HG03442 (cell line): ENCODE measurements around the gene COMMD6.
"Not testable (repeated sequence)": the region's sequence is repeated elsewhere in the genome, so short reads cannot be mapped to it uniquely, and the experiment has no call there.

Source experiments
- ATAC-seq: cut with Tn5 transposase; IDR thresholded peaks from one replicate; pipeline ENCODE4 v1.9.1; 2021; ENCODE audit warnings: mild to moderate bottlenecking, moderate library complexity; ENCODE audit not compliant: unreplicated experiment

Gene COMMD6

DNA sequence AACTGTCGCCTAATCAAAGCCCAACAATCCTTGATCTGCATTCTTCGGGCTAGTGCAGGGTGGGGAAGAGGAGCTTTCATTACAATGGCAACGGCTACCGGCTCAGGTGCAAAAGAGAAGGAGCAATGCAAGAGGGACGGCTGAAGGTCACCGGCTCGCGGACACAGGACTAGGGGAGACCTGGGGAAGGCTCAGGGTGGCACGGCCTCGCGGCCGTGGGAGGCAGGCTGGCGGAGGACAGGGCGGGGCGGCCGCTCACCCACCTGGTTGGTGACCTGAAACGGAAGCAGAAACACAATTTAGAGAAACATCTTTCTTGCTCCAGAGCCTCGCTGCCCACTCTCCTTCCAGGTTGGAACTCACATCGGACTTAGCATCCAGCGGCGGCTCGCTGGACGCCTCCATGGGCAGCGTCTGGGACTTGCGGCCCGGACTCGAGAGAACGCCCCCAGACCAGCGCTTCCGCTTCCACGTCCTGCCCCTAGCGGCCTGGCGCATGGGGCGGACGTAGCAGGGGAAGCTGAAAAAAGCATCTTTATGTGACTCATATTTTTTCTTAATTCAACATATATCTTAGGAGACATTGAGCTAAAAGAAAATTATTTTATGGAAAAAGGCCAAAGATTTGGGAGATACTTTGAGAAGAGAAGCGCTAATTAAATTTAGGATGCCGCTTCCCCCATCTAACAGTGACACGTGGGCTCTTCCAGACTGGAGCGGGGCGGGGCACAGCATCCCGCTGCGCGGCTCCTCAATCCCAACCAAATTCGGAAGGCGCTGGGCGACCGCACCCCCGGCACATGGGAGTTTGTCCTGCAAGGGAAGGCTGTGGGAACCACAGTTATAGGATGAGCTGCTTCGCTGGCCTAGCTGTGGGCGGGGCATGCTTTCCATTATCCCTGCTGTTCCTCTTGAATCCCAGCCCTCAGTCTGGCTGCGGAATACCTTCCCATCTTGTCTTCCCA, at the start of gene COMMD6:
Gene COMMD6, minus strand, starts transcription at position 441 of the 965 bp plus-strand sequence. Its CDS starts 36 bp downstream, at position 405.
- peak; percentile 97 for ATAC-seq

DNA sequence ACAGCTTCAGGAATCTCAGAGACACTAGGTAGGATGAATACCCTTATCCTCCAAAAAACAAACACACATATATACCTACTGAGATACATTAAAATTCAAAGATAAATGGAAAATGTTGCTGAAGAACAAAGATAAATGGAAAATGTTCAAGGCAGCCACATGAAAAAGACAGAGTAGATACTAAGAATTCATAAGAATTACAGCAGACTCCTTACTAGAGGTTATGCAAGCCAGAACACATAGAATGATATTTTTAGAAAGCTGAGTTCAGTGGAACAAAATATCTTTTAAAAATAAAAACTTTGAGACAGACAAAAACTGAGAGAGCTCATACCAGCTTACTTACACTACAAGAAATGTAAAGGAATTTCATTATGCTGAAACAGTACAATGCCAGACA, 47.5 kb upstream of the COMMD6 start:
- ATAC-seq: no peak

- ATAC-seq: no peak
Observed at GRCh38 chr13:75583091-75583490, 45.5 kb upstream of the COMMD6 start.

DNA sequence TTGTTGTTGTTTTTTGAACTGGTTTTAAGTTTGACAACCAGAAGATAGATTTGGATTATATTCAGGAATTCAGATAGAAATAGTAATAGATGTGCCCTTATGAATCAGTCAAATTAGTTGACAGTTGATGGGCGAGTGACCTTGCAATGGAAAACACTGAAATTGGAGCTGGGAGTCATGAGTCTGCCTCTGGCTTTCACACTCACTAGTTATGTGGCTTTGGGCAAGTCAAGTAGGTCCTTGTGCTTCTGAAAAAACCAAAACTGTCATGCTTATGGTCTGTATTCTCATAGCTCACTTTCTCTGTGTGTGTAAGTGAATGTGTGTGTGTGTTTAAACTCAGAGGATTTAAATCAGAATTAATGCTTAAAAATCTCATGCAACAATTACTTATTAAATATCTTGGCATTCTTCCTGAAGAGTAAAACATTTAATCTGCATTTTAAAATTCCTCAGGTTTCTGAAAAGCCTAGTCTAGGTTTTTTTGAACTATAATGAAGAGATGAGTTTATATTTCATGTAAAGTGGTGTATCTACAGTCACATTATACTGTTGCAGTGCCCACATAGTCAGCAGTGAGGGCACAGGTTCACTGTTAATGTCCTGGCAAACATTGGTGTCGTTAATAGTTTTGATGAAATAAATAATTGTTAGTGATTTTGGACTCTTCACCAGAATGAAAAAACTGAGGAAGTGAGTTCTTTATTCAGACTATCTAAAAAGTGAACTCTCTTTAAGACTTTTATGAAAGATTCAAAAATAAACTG, 44.4 kb upstream of the COMMD6 start:
- ATAC-seq: no peak

GRCh38 chr13:75579529-75579928, 41.9 kb upstream of the COMMD6 start:
- ATAC-seq: no peak

- no peak for ATAC-seq
Observed at GRCh38 chr13:75569576-75569975, 31.9 kb upstream of the COMMD6 start.

GRCh38 chr13:75566658-75567057, 29.0 kb upstream of the COMMD6 start:
- no peak for ATAC-seq

DNA sequence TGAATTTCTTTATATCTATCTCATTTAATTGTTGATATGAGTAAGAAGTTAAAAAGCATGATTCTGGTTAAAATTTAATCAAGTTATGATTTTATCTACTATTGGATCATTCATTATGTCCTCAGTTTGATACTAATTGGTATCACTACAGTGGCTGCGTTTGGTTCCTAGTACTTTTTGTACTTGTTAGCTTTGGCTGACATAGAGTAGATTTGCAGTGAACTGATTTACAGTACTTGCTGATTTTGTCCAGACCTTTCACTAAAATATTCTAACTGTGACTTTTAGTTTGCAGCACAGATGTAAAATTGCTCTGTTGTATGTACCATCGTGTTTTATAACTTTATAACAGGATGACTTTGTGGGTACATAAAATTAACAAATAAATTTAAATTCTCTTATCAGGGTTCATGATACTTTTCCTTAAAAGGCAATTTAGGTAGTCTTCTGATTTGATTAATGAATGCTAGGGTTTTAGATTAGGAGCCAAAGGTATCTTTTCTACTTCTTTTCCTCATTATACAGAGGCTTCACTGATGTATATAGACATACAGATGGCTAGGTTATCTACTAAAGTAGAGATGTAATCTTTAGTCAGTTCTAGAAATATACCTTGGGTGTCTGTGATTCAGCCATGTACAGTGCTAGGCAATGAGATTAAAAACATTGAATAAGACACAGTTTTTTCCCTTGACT, 20.7 kb upstream of the COMMD6 start:
- ATAC-seq: no peak

DNA sequence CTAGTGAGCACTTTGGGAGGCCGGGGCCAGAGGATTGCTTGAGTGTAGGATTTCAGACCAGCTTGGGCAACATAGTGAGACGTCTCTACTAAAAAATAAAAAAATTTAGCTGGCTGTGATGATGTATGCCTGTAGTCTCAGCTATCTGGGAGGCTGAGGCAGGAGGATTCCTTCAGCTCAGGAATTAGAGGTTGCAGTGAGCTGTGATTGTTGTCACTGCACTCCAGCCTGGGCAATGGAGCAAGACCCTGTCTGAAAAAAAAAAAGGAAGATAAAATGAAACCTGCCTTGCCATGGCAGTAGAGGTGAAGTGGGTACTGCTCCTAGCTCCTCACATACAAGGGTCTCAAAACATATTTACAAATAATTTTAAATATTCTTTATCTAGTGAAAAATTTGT, 19.3 kb upstream of the COMMD6 start:
- ATAC-seq: no peak

DNA sequence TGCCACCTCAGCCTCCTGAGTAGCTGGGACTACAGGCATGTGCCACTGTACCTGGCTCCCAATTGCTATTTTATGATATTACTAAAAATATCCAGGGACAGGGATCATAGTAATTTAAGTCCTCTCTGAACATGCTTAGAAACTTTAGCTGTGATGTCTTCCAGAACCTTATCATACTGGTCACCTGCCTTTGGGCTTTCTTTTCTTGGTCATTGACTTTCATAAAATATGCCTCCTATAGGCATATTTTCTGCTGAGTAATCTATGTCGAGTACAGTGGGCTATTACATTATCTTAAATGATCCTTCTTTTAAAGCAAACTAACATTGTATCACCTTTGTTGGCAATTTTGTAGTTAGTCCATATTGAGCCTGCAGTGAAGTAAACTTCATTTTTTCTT, 18.2 kb upstream of the COMMD6 start:
- ATAC-seq: no peak

- ATAC-seq: no peak
Observed at GRCh38 chr13:75554981-75555380, 17.3 kb upstream of the COMMD6 start.

GRCh38 chr13:75554464-75554863, 16.8 kb upstream of the COMMD6 start:
- no peak for ATAC-seq

DNA sequence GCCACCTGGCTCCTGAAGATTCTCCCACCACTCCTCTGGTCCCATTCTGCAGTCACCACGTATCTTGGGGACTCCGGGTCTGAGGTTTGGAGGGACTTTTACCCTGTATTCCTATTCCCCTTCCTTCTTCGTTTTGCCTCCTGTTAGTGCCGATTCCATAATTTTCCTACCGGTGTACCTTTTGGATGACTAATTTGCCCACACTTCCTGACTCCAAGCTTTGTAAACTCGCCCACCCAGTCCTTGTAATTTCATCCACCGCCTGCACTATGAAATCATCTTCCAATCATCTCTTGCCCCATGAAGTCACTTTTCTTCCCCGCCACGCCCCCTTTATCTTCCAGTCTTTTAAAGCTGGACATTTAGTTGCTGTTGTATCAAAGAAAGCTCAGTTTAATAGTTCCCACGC, 12.5 kb upstream of the COMMD6 start:
- no peak for ATAC-seq

GRCh38 chr13:75549262-75550158, 11.9 kb upstream of the COMMD6 start, which contains the start of gene UCHL3:
TSS of gene UCHL3 (plus strand) at chr13:75549791. CDS start at chr13:75549821, 30 bp downstream.
- ATAC-seq: peak; percentile 98

- no peak for ATAC-seq
Observed at GRCh38 chr13:75547917-75548316, 10.3 kb upstream of the COMMD6 start.

DNA sequence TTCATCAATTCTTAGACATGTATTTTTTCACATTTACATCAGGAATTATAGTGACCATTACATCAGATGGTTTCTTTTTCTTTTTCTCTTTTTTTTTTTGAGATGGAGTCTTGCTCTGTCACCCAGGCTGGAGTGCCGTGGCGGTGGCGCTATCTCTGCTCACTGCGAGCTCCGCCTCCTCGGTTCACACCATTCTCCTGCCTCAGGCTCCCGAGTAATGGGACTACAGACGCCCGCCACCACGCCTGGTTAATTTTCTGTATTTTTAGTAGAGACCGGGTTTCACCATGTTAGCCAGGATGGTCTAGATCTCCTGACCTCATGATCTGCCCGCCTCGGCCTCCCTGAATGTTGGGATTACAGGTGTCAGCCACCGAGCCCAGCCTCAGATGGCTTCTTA, 7.7 kb upstream of the COMMD6 start:
- not testable (repeated sequence) for ATAC-seq

- no peak for ATAC-seq
Observed at GRCh38 chr13:75544681-75545330, 7.2 kb upstream of the COMMD6 start.

DNA sequence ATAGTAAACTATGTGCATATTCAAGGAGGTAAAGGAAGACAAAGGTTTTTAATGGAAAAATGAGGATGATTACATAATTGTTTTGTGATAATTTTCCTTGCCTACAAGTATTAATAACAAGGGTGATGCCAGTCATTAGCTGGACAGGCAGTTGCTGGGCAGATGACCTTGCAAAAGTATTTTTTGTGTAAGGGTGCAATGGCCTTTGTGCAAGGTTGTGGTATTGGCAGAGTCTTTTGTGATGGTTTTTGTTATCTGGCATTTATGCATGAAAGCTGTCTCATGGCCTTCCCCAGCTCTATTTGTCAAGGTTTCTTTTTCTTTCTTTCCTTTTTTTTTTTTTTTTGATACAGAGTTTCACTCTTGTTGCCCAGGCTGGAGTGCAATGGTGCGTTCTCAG, 4.3 kb upstream of the COMMD6 start:
- no peak for ATAC-seq

DNA sequence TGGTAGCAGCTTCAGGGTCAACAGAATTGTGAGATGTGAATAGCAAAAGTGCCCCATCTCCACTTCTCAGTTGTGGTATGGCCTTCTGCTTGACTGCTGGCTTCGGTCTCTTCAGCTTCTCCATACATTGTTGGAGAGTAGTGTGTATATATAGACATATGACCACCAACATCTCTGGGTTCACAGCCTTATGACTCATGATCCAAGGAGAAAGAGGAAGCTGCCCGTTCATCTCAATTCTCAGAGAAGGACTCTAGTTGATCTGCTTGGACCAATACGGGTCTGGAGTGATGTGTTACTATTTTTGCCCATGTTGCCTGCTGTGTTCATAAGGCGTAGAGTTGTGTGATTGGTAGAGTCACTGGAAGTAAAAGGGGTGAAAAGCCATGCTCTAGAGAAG, 3.6 kb upstream of the COMMD6 start:
- ATAC-seq: peak; percentile 24

- no peak for ATAC-seq
Observed at GRCh38 chr13:75533861-75534260, 3.8 kb downstream of the COMMD6 start.
